ENCODE measurements around the gene AMBN. TPM values are rescaled to one million over a fixed set of nuclear protein-coding genes. Genes with fewer than 3 reads are reported as not detected.
A peak's percentile ranks its signal among the peaks of the same experiment; 100 is the strongest.

Gene AMBN
- 0.03 TPM for polyA plus RNA-seq (2013, experiment 1 of 2)
- polyA plus RNA-seq (2013, experiment 2 of 2): not detected

- H2AK5ac ChIP-seq (ENCODE audit: low read length): no peak within 1 kb of the TSS
- DNase-seq: no peak
- no peak within 1 kb of the TSS for H2BK5ac ChIP-seq (ENCODE audit: low read length)
- H3K23ac ChIP-seq (ENCODE audit: low read length): no peak within 1 kb of the TSS
- no peak within 1 kb of the TSS for H4K5ac ChIP-seq (ENCODE audit: low read length)
- H4K8ac ChIP-seq (ENCODE audit: low read depth, low read length): no peak within 1 kb of the TSS
- H3K18ac ChIP-seq (ENCODE audit: low read length): no peak within 1 kb of the TSS
- no CpG with 5 or more reads among the region's 5 CpGs for WGBS (ENCODE audit: extremely low coverage, insufficient coverage, low lambda C conversion rate)
- H3K4me3 ChIP-seq (ENCODE audit: low read length): no peak within 1 kb of the TSS
- no peak within 1 kb of the TSS for H3K4me2 ChIP-seq (ENCODE audit: low read length)
- H3K36me3 ChIP-seq (ENCODE audit: control insufficient read depth, insufficient read depth, low read length): no peaks in the 10 kb centered on the region
- H2BK120ac ChIP-seq (ENCODE audit: low read depth, low read length): no peak within 1 kb of the TSS
- no peak within 1 kb of the TSS for H2BK15ac ChIP-seq (replicated peaks; ENCODE audit: low read depth)
- no peak within 1 kb of the TSS for H3K4ac ChIP-seq (ENCODE audit: low read depth, low read length)
- no peaks in the 10 kb centered on the region for H3K79me2 ChIP-seq (ENCODE audit: control insufficient read depth, insufficient read depth, low read length)
- no peaks in the 10 kb centered on the region for H3K4me1 ChIP-seq (ENCODE audit: control insufficient read depth, low read depth, low read length)
- no peak within 1 kb of the TSS for H3K56ac ChIP-seq (ENCODE audit: low read length)
- no peak within 1 kb of the TSS for H3K27ac ChIP-seq (ENCODE audit: low read depth, low read length)
- no peaks in the 10 kb centered on the region for H3K27me3 ChIP-seq (ENCODE audit: insufficient read depth, low read length, poor library complexity)
- H3K9ac ChIP-seq (ENCODE audit: low read length): no peak within 1 kb of the TSS
- no peaks in the 10 kb centered on the region for H3K79me1 ChIP-seq (ENCODE audit: low read length)
Observed at GRCh38 chr4:70591955-70592582, at the start of gene AMBN. TSS of gene AMBN (plus strand) at chr4:70592256. CDS start at chr4:70592359, 103 bp downstream.

GRCh38 chr4:70544279-70544868 is 47.7 kb upstream of the AMBN start:
- no peak overlapping the region for H3K4ac ChIP-seq (ENCODE audit: low read depth, low read length)
- H3K27me3 ChIP-seq (ENCODE audit: insufficient read depth, low read length, poor library complexity): no peaks in the 10 kb centered on the region
- no peaks in the 10 kb centered on the region for H3K79me1 ChIP-seq (ENCODE audit: low read length)
- H2AK5ac ChIP-seq (ENCODE audit: low read length): no peak overlapping the region
- no peak overlapping the region for H2BK5ac ChIP-seq (ENCODE audit: low read length)
- H4K8ac ChIP-seq (ENCODE audit: low read depth, low read length): no peak overlapping the region
- no peak overlapping the region for H2BK15ac ChIP-seq (replicated peaks; ENCODE audit: low read depth)
- no peak overlapping the region for H3K23ac ChIP-seq (ENCODE audit: low read length)
- H3K9ac ChIP-seq (ENCODE audit: low read length): no peak overlapping the region
- no peak overlapping the region for H3K27ac ChIP-seq (ENCODE audit: low read depth, low read length)
- no peak overlapping the region for H2BK120ac ChIP-seq (ENCODE audit: low read depth, low read length)
- H4K5ac ChIP-seq (ENCODE audit: low read length): no peak overlapping the region
- no peaks in the 10 kb centered on the region for H3K79me2 ChIP-seq (ENCODE audit: control insufficient read depth, insufficient read depth, low read length)
- DNase-seq: peak; percentile 46
- H3K56ac ChIP-seq (ENCODE audit: low read length): no peak overlapping the region
- H3K4me3 ChIP-seq (ENCODE audit: low read length): no peak overlapping the region
- no peaks in the 10 kb centered on the region for H3K4me1 ChIP-seq (ENCODE audit: control insufficient read depth, low read depth, low read length)
- H3K4me2 ChIP-seq (ENCODE audit: low read length): no peak overlapping the region
- no peaks in the 10 kb centered on the region for H3K36me3 ChIP-seq (ENCODE audit: control insufficient read depth, insufficient read depth, low read length)
- H3K18ac ChIP-seq (ENCODE audit: low read length): no peak overlapping the region

GRCh38 chr4:70556856-70557255 is 35.2 kb upstream of the AMBN start:
- no peak overlapping the region for H4K5ac ChIP-seq (ENCODE audit: low read length)
- no peak overlapping the region for H3K23ac ChIP-seq (ENCODE audit: low read length)
- H3K79me2 ChIP-seq (ENCODE audit: control insufficient read depth, insufficient read depth, low read length): no peaks in the 10 kb centered on the region
- no peak overlapping the region for H2BK15ac ChIP-seq (replicated peaks; ENCODE audit: low read depth)
- H3K4ac ChIP-seq (ENCODE audit: low read depth, low read length): no peak overlapping the region
- H3K56ac ChIP-seq (ENCODE audit: low read length): no peak overlapping the region
- H3K27me3 ChIP-seq (ENCODE audit: insufficient read depth, low read length, poor library complexity): no peaks in the 10 kb centered on the region
- H2BK120ac ChIP-seq (ENCODE audit: low read depth, low read length): no peak overlapping the region
- H3K4me1 ChIP-seq (ENCODE audit: control insufficient read depth, low read depth, low read length): no peaks in the 10 kb centered on the region
- no peak overlapping the region for H3K18ac ChIP-seq (ENCODE audit: low read length)
- H3K36me3 ChIP-seq (ENCODE audit: control insufficient read depth, insufficient read depth, low read length): no peaks in the 10 kb centered on the region
- H2AK5ac ChIP-seq (ENCODE audit: low read length): no peak overlapping the region
- H3K4me2 ChIP-seq (ENCODE audit: low read length): no peak overlapping the region
- no peak overlapping the region for H3K4me3 ChIP-seq (ENCODE audit: low read length)
- no peak overlapping the region for H2BK5ac ChIP-seq (ENCODE audit: low read length)
- no peak overlapping the region for H4K8ac ChIP-seq (ENCODE audit: low read depth, low read length)
- no peak overlapping the region for H3K27ac ChIP-seq (ENCODE audit: low read depth, low read length)
- DNase-seq: no peak
- H3K79me1 ChIP-seq (ENCODE audit: low read length): no peaks in the 10 kb centered on the region
- H3K9ac ChIP-seq (ENCODE audit: low read length): no peak overlapping the region
- no CpG with 5 or more reads among the region's 1 CpG for WGBS (ENCODE audit: extremely low coverage, insufficient coverage, low lambda C conversion rate)

GRCh38 chr4:70559211-70559830 is 32.7 kb upstream of the AMBN start:
- WGBS (ENCODE audit: extremely low coverage, insufficient coverage, low lambda C conversion rate): no CpG with 5 or more reads among the region's 2 CpGs

GRCh38 chr4:70559924-70560323 is 32.1 kb upstream of the AMBN start:
- H3K4ac ChIP-seq (ENCODE audit: low read depth, low read length): no peak overlapping the region
- no peak overlapping the region for H3K9ac ChIP-seq (ENCODE audit: low read length)
- no peaks in the 10 kb centered on the region for H3K79me2 ChIP-seq (ENCODE audit: control insufficient read depth, insufficient read depth, low read length)
- H2AK5ac ChIP-seq (ENCODE audit: low read length): no peak overlapping the region
- no peak overlapping the region for H2BK5ac ChIP-seq (ENCODE audit: low read length)
- no peak overlapping the region for H3K23ac ChIP-seq (ENCODE audit: low read length)
- no peak overlapping the region for H3K4me3 ChIP-seq (ENCODE audit: low read length)
- no peaks in the 10 kb centered on the region for H3K36me3 ChIP-seq (ENCODE audit: control insufficient read depth, insufficient read depth, low read length)
- H4K5ac ChIP-seq (ENCODE audit: low read length): no peak overlapping the region
- no peak overlapping the region for H3K4me2 ChIP-seq (ENCODE audit: low read length)
- H3K56ac ChIP-seq (ENCODE audit: low read length): no peak overlapping the region
- H3K79me1 ChIP-seq (ENCODE audit: low read length): no peaks in the 10 kb centered on the region
- no peak overlapping the region for H2BK15ac ChIP-seq (replicated peaks; ENCODE audit: low read depth)
- no peaks in the 10 kb centered on the region for H3K4me1 ChIP-seq (ENCODE audit: control insufficient read depth, low read depth, low read length)
- DNase-seq: no peak
- WGBS (ENCODE audit: extremely low coverage, insufficient coverage, low lambda C conversion rate): no CpG with 5 or more reads among the region's 1 CpG
- H3K27me3 ChIP-seq (ENCODE audit: insufficient read depth, low read length, poor library complexity): no peaks in the 10 kb centered on the region
- H3K18ac ChIP-seq (ENCODE audit: low read length): no peak overlapping the region
- no peak overlapping the region for H3K27ac ChIP-seq (ENCODE audit: low read depth, low read length)
- no peak overlapping the region for H4K8ac ChIP-seq (ENCODE audit: low read depth, low read length)
- H2BK120ac ChIP-seq (ENCODE audit: low read depth, low read length): no peak overlapping the region

More at GRCh38 chr4:70559211-70559830, 32.7 kb upstream of the AMBN start:
- Histone ChIP-seq H3K79me1 (ENCODE audit: low read length) (no peaks in the 10 kb centered on the region), H3K4me1 (ENCODE audit: control insufficient read depth, low read depth, low read length) (no peaks in the 10 kb centered on the region), H2BK5ac (ENCODE audit: low read length) (no peak overlapping the region), H4K5ac (ENCODE audit: low read length) (no peak overlapping the region), H3K79me2 (ENCODE audit: control insufficient read depth, insufficient read depth, low read length) (no peaks in the 10 kb centered on the region), H3K9ac (ENCODE audit: low read length) (no peak overlapping the region), H3K4ac (ENCODE audit: low read depth, low read length) (no peak overlapping the region), H3K27me3 (ENCODE audit: insufficient read depth, low read length, poor library complexity) (no peaks in the 10 kb centered on the region), H3K36me3 (ENCODE audit: control insufficient read depth, insufficient read depth, low read length) (no peaks in the 10 kb centered on the region), H3K27ac (ENCODE audit: low read depth, low read length) (no peak overlapping the region), H3K23ac (ENCODE audit: low read length) (no peak overlapping the region), H3K4me2 (ENCODE audit: low read length) (no peak overlapping the region), H2AK5ac (ENCODE audit: low read length) (no peak overlapping the region), H2BK120ac (ENCODE audit: low read depth, low read length) (no peak overlapping the region), H3K18ac (ENCODE audit: low read length) (no peak overlapping the region), H4K8ac (ENCODE audit: low read depth, low read length) (no peak overlapping the region), H3K4me3 (ENCODE audit: low read length) (no peak overlapping the region), H2BK15ac (replicated peaks; ENCODE audit: low read depth) (no peak overlapping the region), H3K56ac (ENCODE audit: low read length) (no peak overlapping the region)
- peak; percentile 56 for DNase-seq
